Measurements from ENCODE around the gene UBE3A. TPM values are rescaled to one million over a fixed set of nuclear protein-coding genes. Genes with fewer than 3 reads are reported as not detected.
A peak's percentile ranks its signal among the peaks of the same experiment; 100 is the strongest.

The UBE3A gene
- 84.3 and 88.0 TPM in 2 replicates for total RNA-seq
- long read RNA-seq, partial matches to known transcripts, result 15 of 42 reads
- long read RNA-seq, other reads (novel, unspliced or antisense), result 27 of 42 reads

DNA sequence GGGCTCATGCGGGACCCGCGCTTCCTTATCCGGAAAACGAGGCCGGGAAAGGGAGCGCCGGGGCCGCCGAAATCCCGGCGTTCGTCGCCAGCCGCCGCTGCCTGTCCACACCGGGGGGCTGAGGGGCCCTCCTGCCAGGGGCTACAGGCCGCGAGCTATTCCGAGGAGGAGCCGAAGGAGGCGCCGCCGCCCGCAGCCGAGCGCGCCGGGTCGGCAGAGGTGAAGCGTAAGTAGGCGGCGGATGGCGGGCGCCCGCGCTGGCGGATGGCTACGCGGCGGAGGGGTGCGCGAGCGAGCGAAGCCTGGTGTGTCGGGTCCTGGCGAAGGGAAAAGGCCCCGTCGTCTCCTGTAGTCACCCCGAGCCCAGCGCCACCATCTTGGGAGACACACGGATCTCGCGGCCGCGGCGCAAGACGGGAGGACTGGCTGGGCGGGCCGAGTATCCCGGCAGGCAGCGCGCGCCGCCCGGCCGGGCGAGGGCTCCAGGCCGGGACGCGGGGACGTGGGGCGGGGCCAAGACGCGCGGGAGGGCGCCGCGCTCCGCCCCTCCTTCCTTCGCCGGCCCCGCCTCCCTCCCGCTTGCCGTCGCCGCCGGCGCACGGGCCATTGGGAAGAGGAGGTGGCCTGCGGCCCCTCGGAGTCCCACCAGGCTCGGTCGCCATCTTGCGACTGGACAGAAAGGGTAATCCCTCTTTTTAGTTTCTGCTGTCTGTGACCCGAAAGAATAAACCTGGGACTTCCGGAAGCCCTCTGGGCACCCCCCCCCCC is at the start of gene UBE3A:
UBE3A (minus strand) TSS at position 424 of the 768 bp plus-strand sequence. CDS start 29,917 bp downstream, outside the sequence.
- H3K27ac Mint-ChIP-seq (ENCODE audit: unreplicated experiment), result peak within 1 kb of the TSS; percentile 92
- no peaks in the 10 kb centered on the region for H3K27me3 Mint-ChIP-seq (ENCODE audit: unreplicated experiment)
- peak; percentile 98 for DNase-seq (ENCODE audit: extremely low spot score, unreplicated experiment)
- H3K36me3 Mint-ChIP-seq (ENCODE audit: unreplicated experiment), result no peaks in the 10 kb centered on the region
- TF ChIP-seq, protein P1, sequence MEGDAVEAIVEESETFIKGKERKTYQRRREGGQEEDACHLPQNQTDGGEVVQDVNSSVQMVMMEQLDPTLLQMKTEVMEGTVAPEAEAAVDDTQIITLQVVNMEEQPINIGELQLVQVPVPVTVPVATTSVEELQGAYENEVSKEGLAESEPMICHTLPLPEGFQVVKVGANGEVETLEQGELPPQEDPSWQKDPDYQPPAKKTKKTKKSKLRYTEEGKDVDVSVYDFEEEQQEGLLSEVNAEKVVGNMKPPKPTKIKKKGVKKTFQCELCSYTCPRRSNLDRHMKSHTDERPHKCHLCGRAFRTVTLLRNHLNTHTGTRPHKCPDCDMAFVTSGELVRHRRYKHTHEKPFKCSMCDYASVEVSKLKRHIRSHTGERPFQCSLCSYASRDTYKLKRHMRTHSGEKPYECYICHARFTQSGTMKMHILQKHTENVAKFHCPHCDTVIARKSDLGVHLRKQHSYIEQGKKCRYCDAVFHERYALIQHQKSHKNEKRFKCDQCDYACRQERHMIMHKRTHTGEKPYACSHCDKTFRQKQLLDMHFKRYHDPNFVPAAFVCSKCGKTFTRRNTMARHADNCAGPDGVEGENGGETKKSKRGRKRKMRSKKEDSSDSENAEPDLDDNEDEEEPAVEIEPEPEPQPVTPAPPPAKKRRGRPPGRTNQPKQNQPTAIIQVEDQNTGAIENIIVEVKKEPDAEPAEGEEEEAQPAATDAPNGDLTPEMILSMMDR (IDR thresholded peaks at IDR 0.05), result peak; percentile 37
- H3K4me1 Mint-ChIP-seq (ENCODE audit: unreplicated experiment), result peaks cover 28% of the 10 kb centered on the region
- H3K4me3 Mint-ChIP-seq (ENCODE audit: unreplicated experiment), result peak within 1 kb of the TSS; percentile 93
- no peaks in the 10 kb centered on the region for H3K9me3 Mint-ChIP-seq (ENCODE audit: unreplicated experiment)

DNA sequence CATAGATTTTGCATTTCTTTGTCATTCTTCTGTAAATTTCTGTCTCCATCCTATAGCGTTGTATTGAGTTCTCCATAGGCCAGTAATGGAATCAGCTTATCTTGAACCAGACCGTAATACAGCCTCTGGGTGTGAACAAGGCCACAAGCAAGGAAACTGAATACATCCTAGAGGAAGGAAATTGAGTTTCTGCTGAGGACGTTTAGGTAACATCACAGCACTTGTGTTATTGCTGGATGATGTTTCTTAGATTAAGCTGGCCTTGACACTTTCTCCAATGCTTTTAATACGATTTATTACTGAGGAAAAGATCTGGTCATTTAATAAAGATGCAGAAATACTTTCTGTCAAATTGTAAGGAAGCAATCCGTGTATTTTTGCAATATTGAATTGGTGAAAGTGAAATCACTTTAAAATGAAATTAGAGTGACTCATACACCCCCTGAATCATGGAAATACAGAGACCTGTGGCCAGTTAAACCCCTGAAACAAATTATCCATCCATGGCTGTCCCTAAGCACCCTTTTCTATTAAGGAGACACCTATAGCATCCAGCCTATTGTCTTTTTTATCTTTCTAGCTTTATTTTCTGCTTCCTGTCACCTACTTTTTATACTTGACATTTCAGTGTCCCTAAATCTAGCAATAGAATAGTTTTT is 48.5 kb upstream of the UBE3A start:
- TF ChIP-seq, protein P1 (IDR thresholded peaks at IDR 0.05), result no peak
- Mint-ChIP-seq H3K36me3 (ENCODE audit: unreplicated experiment) (no peaks in the 10 kb centered on the region), H3K27me3 (ENCODE audit: unreplicated experiment) (no peaks in the 10 kb centered on the region), H3K27ac (ENCODE audit: unreplicated experiment) (no peak overlapping the region), H3K4me1 (ENCODE audit: unreplicated experiment) (no peaks in the 10 kb centered on the region), H3K9me3 (ENCODE audit: unreplicated experiment) (peaks cover 20% of the 10 kb centered on the region), H3K4me3 (ENCODE audit: unreplicated experiment) (no peak overlapping the region)
- DNase-seq (ENCODE audit: extremely low spot score, unreplicated experiment), result no peak

DNA sequence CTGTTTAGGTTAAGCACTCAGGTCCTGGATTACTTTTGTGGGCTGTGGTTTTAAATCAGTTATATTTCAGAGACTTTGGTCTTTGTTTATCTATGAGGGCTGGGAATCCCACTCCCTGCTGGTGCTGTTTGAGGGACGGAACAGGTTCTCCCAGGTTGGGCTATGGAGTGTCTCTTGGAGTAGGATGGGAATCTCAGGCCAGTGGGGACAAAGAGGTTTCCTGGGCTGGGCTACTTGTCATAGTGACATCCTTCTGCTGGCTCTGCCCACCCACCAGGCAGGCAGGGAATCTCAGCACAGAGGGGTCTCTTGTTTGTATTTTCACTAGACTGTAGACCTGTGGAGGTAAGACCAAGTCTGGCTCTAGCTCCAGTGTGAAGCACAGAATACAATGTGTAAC is 47.2 kb upstream of the UBE3A start:
- TF ChIP-seq, protein P1 (IDR thresholded peaks at IDR 0.05), result no peak
- Mint-ChIP-seq H3K27ac (ENCODE audit: unreplicated experiment) (no peak overlapping the region), H3K4me1 (ENCODE audit: unreplicated experiment) (no peaks in the 10 kb centered on the region), H3K9me3 (ENCODE audit: unreplicated experiment) (peaks cover 13% of the 10 kb centered on the region), H3K36me3 (ENCODE audit: unreplicated experiment) (no peaks in the 10 kb centered on the region), H3K27me3 (ENCODE audit: unreplicated experiment) (no peaks in the 10 kb centered on the region), H3K4me3 (ENCODE audit: unreplicated experiment) (no peak overlapping the region)
- DNase-seq (ENCODE audit: extremely low spot score, unreplicated experiment), result no peak

DNA sequence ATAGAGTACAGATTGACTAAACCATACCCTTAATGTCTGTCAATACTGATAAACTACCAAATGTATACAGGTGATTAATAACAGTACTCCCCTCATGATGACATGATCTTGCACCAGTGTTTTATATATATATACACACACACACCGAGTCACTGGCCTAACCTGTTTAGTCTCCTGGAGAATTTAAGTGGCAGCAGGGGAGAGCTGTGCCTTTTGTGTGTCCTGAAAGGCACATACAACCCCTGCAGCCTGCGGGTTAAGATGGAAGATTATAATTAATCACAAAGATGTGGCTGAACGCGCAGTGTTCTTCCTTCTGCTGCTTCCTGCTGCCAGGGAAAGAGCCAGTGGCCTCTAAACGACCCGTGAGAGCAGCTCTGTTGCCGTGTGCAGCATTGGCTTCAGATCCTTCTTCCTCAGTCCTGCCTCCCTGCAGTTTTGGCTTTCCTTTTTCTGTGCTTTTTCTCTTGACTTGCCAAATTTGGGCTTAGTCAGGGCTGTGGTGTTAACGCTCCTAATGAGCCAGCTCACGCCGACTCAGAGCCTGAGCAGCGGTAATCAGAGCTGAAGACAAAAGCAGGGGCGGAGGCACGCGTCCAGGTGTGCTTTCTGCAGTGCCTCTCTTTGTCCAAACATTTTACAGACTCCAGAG is 42.5 kb upstream of the UBE3A start:
- no peaks in the 10 kb centered on the region for H3K36me3 Mint-ChIP-seq (ENCODE audit: unreplicated experiment)
- peaks cover 5% of the 10 kb centered on the region for H3K9me3 Mint-ChIP-seq (ENCODE audit: unreplicated experiment)
- no peak overlapping the region for H3K27ac Mint-ChIP-seq (ENCODE audit: unreplicated experiment)
- H3K4me1 Mint-ChIP-seq (ENCODE audit: unreplicated experiment), result no peaks in the 10 kb centered on the region
- no peak overlapping the region for H3K4me3 Mint-ChIP-seq (ENCODE audit: unreplicated experiment)
- TF ChIP-seq, protein P1 (IDR thresholded peaks at IDR 0.05), result no peak
- no peaks in the 10 kb centered on the region for H3K27me3 Mint-ChIP-seq (ENCODE audit: unreplicated experiment)
- no peak for DNase-seq (ENCODE audit: extremely low spot score, unreplicated experiment)

DNA sequence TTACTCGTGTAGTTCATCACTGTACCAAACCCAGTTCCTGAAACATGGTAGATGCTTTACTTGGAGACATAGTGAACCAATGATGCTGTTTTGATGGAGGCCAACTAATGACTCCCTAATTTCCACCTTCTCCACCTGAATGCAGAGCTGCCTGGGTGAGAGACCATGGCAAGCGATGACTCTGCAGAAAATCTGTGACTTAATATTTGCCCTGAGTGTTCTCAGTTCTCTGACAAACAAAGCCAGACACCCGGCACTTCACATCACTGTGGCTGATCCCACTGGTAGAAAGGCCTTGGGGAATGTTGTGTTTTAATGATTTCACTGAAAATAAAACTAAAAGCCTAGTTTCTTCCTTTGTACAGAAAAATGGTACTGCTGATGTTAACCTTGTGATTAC is 39.5 kb upstream of the UBE3A start:
- no peak overlapping the region for H3K4me3 Mint-ChIP-seq (ENCODE audit: unreplicated experiment)
- H3K36me3 Mint-ChIP-seq (ENCODE audit: unreplicated experiment), result no peaks in the 10 kb centered on the region
- TF ChIP-seq, protein P1 (IDR thresholded peaks at IDR 0.05), result no peak
- no peaks in the 10 kb centered on the region for H3K27me3 Mint-ChIP-seq (ENCODE audit: unreplicated experiment)
- H3K4me1 Mint-ChIP-seq (ENCODE audit: unreplicated experiment), result no peaks in the 10 kb centered on the region
- H3K9me3 Mint-ChIP-seq (ENCODE audit: unreplicated experiment), result no peaks in the 10 kb centered on the region
- no peak overlapping the region for H3K27ac Mint-ChIP-seq (ENCODE audit: unreplicated experiment)
- no peak for DNase-seq (ENCODE audit: extremely low spot score, unreplicated experiment)
